ENCODE results near the gene SEC14L5.

DNA sequence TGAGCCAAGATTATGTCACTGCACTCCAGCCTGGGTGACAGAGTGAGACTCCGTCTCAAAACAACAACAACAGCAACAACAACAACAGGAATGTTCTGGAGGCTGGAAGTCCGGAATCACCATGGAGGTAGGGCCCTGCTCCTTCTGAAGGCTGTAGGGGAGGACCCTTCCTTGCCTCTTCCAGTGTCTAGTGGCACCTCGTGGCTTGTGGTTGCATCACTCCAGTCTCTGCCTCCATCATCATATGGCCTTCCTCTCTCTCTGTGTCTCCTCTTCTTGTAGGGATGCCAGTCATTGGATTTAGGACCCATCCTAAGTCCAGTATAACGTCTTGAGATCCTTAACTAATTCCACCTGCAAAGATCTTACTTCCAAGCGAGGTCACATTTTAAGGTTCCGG lies 61.6 kb downstream of the SEC14L5 start:
- TF ChIP-seq, protein P1, sequence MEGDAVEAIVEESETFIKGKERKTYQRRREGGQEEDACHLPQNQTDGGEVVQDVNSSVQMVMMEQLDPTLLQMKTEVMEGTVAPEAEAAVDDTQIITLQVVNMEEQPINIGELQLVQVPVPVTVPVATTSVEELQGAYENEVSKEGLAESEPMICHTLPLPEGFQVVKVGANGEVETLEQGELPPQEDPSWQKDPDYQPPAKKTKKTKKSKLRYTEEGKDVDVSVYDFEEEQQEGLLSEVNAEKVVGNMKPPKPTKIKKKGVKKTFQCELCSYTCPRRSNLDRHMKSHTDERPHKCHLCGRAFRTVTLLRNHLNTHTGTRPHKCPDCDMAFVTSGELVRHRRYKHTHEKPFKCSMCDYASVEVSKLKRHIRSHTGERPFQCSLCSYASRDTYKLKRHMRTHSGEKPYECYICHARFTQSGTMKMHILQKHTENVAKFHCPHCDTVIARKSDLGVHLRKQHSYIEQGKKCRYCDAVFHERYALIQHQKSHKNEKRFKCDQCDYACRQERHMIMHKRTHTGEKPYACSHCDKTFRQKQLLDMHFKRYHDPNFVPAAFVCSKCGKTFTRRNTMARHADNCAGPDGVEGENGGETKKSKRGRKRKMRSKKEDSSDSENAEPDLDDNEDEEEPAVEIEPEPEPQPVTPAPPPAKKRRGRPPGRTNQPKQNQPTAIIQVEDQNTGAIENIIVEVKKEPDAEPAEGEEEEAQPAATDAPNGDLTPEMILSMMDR (IDR thresholded peaks at IDR 0.05 in 8 of 11, conservative IDR thresholded peaks at IDR 0.05 in 3 of 11) = no peak
- TF ChIP-seq POLR2A (IDR thresholded peaks at IDR 0.05) = no peak

All from spleen (tissue), 7 donors.